ES-I3 (cell line): ENCODE results near the gene ADAP1.

Experiments used
- H3K36me3 ChIP-seq: 2 replicates; pipeline ENCODE4 v1.6.1; 2013; ENCODE audit warnings: mild to moderate bottlenecking, low read length, control low read depth, moderate library complexity; ENCODE audit not compliant: insufficient read depth
- H3K4me1 ChIP-seq: 2 replicates; pipeline ENCODE4 v1.6.1; 2013; ENCODE audit warnings: mild to moderate bottlenecking, control low read depth, low read length; ENCODE audit not compliant: insufficient read depth
- H3K9ac ChIP-seq: 2 replicates; pipeline ENCODE4 v1.6.1; 2013; ENCODE audit warnings: low read depth, mild to moderate bottlenecking, low read length, moderate library complexity
- H3K9me3 ChIP-seq: 2 replicates; pipeline ENCODE4 v1.6.1; 2013; ENCODE audit warnings: mild to moderate bottlenecking, low read length, moderate library complexity; ENCODE audit not compliant: control insufficient read depth, insufficient read depth

Gene ADAP1

DNA sequence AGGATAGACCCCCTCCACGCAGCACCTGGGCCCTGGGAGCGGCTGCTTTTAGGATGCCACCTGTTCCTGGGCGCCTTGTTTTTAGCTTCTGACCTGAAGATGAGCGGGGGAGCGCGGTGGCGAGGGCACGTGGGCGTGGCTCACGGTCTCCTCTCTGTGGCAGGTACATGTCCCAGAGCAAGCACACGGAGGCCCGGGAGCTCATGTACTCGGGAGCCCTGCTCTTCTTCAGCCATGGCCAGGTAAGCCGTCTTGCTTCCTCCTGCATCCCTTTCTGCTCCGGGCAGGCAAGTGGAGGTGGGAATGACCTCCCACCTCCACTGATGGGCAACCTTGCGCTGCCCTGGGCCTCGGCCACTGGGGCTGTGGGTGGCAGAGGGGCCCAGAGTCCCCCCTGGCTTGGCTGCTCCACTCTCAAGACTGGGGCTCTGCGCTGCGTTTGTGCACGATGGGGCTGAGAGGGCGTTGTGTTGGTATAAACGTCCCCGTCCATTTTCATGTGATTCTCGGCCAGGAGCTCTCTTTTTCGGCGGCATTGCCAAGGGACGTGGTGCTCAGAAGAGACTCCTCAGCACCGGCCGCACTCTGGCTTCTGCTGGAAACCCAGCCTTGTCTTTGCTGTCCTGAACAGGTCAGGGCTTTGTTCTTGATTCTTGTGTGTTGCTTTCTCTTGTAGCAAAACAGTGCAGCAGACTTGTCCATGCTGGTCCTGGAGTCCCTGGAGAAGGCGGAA lies 68.4 kb downstream of the ADAP1 start:
- Histone ChIP-seq H3K9ac (no peak overlapping the region), H3K36me3 (peaks cover 6% of the 10 kb centered on the region; the same call in 1 of the 2 replicates), H3K4me1 (no peaks in the 10 kb centered on the region), H3K9me3 (no peaks in the 10 kb centered on the region)

DNA sequence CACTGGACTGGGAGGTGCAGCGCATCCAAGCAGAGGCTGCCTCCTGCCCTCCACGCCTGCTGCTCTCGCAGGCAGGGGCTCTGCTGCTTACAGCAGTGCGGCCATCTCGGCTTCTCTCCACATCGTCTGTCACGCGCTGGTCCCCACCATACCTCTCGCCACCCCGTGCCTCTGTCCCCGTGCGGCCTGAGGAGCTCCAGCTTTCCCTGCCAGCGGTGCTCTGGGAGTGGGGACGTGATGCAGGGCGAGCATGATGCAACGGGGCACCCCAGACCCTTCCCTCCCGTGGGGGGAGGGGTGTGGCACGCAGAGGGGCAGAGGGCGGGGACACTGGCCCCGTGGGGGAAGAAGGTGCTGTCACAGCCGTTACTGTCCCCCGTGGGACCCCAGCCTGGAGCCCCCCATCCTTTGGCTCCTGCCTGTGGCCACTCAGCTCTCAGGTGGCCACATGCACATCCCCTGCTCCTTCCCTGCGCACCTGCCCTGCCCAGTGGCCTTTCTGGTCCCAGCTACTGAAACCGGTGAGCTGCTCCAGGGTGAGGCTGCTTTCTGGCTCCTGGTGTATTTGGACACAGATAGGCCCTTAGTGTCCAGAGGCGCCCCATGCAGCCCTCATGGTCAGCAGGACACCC lies 69.1 kb downstream of the ADAP1 start:
- Histone ChIP-seq H3K9ac (no peak overlapping the region), H3K36me3 (peaks cover 5% of the 10 kb centered on the region; the same call in 1 of the 2 replicates), H3K4me1 (no peaks in the 10 kb centered on the region), H3K9me3 (no peaks in the 10 kb centered on the region)

DNA sequence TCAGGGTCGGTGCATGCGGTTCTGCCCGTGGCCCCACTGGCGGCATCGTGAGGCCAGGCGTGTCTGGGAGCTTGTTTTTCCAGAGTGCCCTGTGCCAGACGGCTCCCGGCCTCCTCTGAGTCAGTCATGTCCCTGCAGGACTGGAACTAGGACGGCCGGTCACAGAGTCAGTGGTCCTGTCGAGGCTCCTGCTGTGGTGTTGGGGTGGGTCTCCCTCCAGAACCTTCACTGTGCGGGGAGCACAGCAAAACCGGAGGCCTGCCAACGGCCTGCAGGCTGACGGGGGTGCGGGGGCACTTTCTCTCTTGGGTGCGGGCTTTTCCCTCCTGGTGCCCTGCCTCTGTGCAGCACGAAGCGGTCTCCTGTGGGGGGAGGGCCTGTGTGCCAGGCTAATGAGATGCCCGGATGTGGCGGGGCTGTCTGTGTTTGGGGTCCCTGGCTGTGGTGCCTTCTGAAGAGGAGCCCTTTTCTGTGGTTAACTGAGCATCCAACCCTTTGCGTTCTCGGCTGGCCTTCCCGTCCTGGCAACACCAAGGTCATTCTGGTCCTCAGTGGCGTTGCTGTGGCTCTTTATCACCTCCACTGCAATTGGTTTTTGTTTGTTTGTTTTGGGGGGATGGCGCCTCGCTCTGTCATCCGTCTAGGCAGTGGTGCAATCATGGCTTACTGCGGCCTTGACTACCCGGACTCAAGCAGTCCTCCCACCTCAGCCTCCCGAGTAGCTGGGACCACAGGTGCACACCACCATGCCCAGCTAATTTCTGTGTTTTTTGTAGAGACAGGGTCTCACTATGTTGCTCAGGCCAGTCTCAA lies 70.1 kb downstream of the ADAP1 start:
- Histone ChIP-seq H3K36me3 (peaks cover 5% of the 10 kb centered on the region; the same call in 1 of the 2 replicates), H3K9ac (no peak overlapping the region), H3K9me3 (no peaks in the 10 kb centered on the region), H3K4me1 (no peaks in the 10 kb centered on the region)

DNA sequence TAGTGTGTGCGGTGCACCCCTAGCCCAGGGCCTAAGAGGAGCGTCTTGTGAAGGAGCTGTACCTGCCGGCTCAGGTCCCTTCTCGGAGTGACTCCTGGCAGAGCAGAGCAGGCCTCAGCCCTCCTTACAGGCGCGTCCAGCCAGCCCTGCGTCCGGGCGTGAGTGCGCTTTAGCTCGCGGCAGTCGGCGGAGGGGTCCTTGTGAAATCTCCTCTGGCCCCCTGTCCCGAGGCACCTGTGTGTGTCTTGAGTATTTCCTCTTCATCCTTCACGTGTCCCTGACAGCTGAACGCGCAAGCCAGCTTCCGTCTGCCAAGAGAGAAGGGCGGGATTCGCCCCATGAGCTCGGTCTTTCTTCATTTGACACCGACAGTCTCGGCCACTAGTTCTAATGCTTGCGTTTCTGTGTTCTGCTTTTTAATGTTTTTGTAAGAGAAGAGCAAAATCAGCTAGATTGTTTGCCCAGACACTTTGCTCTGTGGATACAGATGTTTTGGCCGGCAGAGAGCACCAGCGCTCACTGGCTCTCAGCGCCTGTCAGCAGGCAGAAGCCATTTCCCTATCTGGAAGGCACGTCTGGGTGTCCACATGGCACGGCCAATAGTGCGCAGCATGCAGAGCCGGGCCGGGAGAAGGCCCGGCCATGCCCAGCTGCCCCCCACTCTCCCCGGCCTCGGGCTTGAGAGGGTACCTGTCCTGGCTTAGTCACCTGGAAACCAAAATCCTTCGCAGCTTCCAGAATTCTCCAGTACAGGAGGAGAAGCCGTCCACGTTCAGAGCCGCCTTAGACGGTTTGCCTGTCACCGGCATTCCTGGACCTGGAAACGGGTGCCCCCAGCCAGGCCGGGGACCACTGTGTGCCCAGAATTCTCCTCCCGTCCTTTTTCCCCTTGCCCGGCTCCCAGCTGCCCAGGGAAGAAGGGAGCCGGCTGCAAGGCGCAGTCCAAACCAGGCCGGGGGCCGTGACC lies 71.1 kb downstream of the ADAP1 start:
- Histone ChIP-seq H3K36me3 (peaks cover 4% of the 10 kb centered on the region; the same call in 1 of the 2 replicates), H3K9ac (no peak overlapping the region), H3K4me1 (no peaks in the 10 kb centered on the region; the same call in 1 of the 2 replicates), H3K9me3 (no peaks in the 10 kb centered on the region)

GRCh38 chr7:882336-883035 lies 72.0 kb downstream of the ADAP1 start:
- H3K4me1 ChIP-seq = no peaks in the 10 kb centered on the region; the same call in 1 of the 2 replicates

GRCh38 chr7:881441-882234 lies 72.8 kb downstream of the ADAP1 start:
- Histone ChIP-seq H3K9ac (no peak overlapping the region), H3K9me3 (no peaks in the 10 kb centered on the region), H3K4me1 (no peaks in the 10 kb centered on the region; the same call in 1 of the 2 replicates), H3K36me3 (no peaks in the 10 kb centered on the region; the same call in 1 of the 2 replicates)

More at GRCh38 chr7:882336-883035, 72.0 kb downstream of the ADAP1 start:
- no peaks in the 10 kb centered on the region for H3K9me3 ChIP-seq
- H3K36me3 ChIP-seq = no peaks in the 10 kb centered on the region; the same call in 1 of the 2 replicates
- H3K9ac ChIP-seq = no peak overlapping the region

DNA sequence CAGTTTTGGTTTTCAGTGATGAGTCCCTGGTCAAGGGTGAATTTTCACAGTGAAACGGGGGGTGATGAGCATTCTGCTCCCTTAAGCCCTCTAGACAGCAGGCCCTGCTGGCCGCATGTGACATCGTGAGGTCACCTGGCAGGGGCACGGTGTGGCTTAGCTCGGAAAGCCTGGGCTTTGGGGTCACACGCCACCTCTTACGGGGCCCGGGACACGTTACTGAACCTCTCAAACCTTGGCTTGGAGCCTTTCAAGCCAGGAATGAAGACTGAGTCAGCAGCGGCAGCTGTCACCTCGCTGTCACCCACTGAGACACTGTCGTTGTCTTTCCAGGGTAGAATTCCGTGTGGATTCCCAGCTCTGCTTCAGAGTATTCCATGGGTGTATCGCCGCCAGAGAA lies 74.0 kb downstream of the ADAP1 start:
- Histone ChIP-seq H3K9me3 (no peaks in the 10 kb centered on the region), H3K36me3 (no peaks in the 10 kb centered on the region; the same call in 1 of the 2 replicates), H3K9ac (no peak overlapping the region), H3K4me1 (no peaks in the 10 kb centered on the region; the same call in 1 of the 2 replicates)

DNA sequence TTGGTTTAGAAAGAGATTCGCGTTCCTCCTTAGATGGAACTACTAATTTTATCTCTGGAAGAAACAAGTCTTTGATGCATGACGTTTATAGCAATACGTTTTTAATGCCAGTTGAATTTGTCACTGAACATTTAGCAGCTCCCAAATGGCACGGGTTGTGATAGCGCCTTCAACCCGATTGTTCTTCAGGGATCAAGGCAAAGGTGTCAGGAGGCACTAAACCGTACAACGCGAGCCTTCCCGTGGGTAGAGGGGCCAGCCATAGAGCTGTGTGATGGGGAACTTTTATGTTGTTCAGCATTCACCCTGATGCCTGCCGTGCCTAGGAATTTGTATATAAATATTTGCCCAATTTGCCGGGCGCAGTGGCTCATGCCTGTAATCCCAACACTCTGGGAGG lies 74.8 kb downstream of the ADAP1 start:
- no peaks in the 10 kb centered on the region for H3K9me3 ChIP-seq
- no peak overlapping the region for H3K9ac ChIP-seq
- H3K36me3 ChIP-seq = no peaks in the 10 kb centered on the region; the same call in 1 of the 2 replicates
- no peaks in the 10 kb centered on the region; the same call in 1 of the 2 replicates for H3K4me1 ChIP-seq

DNA sequence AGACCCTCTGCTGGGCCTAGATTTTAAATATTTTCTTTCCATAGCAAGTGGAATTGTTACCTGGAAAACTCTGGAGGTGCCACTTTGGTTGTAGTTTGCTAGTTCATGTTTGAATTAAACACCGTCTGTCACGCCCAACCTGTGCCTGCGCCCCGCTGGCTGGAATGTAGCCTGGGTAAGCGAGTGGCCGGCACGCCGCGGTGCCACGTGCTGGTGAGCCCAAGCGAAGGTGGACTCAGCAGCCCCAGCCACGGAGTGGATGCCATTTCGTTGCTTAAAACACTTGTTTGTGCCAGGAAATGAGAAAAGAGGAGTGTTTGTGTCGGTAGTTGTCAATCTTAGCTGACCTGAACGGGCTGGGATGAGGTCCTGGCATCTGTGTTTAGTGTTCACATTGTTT lies 75.4 kb downstream of the ADAP1 start:
- H3K9ac ChIP-seq = no peak overlapping the region
- H3K36me3 ChIP-seq = peaks cover under 1% of the 10 kb centered on the region; the same call in 1 of the 2 replicates
- no peaks in the 10 kb centered on the region for H3K9me3 ChIP-seq

GRCh38 chr7:877312-878232 lies 76.9 kb downstream of the ADAP1 start:
- Histone ChIP-seq H3K4me1 (peaks cover 3% of the 10 kb centered on the region; the same call in 1 of the 2 replicates), H3K9me3 (no peaks in the 10 kb centered on the region), H3K9ac (peak overlapping the region; percentile 90), H3K36me3 (peaks cover 4% of the 10 kb centered on the region; the same call in 1 of the 2 replicates)

More for the DNA sequence above, 75.4 kb downstream of the ADAP1 start:
- H3K4me1 ChIP-seq = no peaks in the 10 kb centered on the region; the same call in 1 of the 2 replicates

GRCh38 chr7:876972-877311 lies 77.5 kb downstream of the ADAP1 start:
- H3K9me3 ChIP-seq = no peaks in the 10 kb centered on the region
- peak overlapping the region; percentile 90 for H3K9ac ChIP-seq
- peaks cover 3% of the 10 kb centered on the region; the same call in 1 of the 2 replicates for H3K4me1 ChIP-seq
- peaks cover 4% of the 10 kb centered on the region; the same call in 1 of the 2 replicates for H3K36me3 ChIP-seq
